Omental fat pad (tissue), 4 donors: Measurements from ENCODE around the gene CDC23. TPM values are rescaled to one million over a fixed set of nuclear protein-coding genes. Genes with fewer than 3 reads are reported as not detected.

Experiments used
- ATAC-seq: fragments of 150-250 bp; one replicate; pipeline ENCODE4 v1.9.1; 2016; ENCODE audit warnings: mild to moderate bottlenecking, moderate library complexity; ENCODE audit not compliant: low FRiP score
- DNase-seq: peaks from one replicate; pipeline ENCODE4 v3.0.0-alpha.2; 2019; ENCODE audit warnings: low spot score
- CTCF ChIP-seq, 3 donors: fragments of 450-650 bp; IDR thresholded peaks; one replicate each; pipeline ENCODE4 v1.5.1; 2016 to 2017; ENCODE audit warnings: antibody characterized with exemption in 3 of 3, mild to moderate bottlenecking in 3 of 3, moderate library complexity in 2 of 3
- total RNA-seq, 4 donors: library from RNA; depleted of rRNA; stranded (reverse); fragments of >200 nt; gene quantifications; one replicate each; pipeline ENCODE4 v1.1.0, GENCODE V29; 2016

Gene CDC23
- total RNA-seq, 4 donors from 2014 or later, result 11.6 to 16.3 (median 14.5) TPM

DNA sequence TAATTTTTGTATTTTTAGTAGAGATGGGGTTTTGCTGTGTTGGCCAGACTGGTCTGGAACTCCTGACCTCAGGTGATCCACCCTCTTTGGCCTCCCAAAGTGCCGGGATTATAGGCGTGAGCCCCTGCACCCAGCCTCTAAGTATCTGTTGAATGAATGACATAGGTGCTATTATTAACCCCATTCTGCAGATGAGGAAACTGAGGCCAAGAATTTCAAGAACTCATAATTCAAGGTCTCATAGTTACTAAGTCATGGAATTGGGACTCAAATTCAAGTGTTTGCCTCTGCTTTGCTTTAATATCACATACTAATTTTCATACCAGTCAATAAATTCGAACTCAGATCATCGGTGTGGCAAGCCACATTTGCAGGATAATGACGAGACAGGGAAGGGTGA lies 32.3 kb downstream of the CDC23 start:
- TF ChIP-seq CTCF (IDR thresholded peaks at IDR 0.05), result no peak
- ATAC-seq, result no peak
- no peak for DNase-seq

GRCh38 chr5:138180183-138180782 lies 32.8 kb downstream of the CDC23 start:
- DNase-seq, result no peak
- no peak for ATAC-seq
- TF ChIP-seq CTCF (IDR thresholded peaks at IDR 0.05), result no peak

DNA sequence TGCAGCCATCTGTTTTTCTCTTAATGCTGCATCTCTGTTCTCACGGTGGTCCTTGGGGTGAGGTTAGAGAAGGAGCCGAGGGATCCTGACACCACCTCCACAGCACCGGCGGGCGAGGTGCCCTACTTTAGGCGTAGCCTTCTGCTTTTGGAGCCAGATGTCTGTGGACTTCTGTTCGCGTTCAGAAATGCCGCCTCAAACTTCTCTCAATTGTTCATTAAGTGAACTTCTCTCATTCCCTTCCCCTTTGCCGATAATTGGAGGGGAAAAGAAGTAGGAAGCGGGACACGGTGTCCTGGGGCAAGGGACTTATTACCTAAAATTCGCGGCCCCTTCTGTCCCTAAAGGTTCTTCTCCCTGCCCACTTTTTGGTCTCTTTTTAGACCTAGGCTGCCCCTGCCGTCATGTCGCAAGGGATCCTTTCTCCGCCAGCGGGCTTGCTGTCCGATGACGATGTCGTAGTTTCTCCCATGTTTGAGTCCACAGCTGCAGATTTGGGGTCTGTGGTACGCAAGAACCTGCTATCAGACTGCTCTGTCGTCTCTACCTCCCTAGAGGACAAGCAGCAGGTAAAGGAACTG lies 33.8 kb downstream of the CDC23 start:
- no peak for ATAC-seq
- TF ChIP-seq CTCF (IDR thresholded peaks at IDR 0.05), result no peak
- no peak for DNase-seq

DNA sequence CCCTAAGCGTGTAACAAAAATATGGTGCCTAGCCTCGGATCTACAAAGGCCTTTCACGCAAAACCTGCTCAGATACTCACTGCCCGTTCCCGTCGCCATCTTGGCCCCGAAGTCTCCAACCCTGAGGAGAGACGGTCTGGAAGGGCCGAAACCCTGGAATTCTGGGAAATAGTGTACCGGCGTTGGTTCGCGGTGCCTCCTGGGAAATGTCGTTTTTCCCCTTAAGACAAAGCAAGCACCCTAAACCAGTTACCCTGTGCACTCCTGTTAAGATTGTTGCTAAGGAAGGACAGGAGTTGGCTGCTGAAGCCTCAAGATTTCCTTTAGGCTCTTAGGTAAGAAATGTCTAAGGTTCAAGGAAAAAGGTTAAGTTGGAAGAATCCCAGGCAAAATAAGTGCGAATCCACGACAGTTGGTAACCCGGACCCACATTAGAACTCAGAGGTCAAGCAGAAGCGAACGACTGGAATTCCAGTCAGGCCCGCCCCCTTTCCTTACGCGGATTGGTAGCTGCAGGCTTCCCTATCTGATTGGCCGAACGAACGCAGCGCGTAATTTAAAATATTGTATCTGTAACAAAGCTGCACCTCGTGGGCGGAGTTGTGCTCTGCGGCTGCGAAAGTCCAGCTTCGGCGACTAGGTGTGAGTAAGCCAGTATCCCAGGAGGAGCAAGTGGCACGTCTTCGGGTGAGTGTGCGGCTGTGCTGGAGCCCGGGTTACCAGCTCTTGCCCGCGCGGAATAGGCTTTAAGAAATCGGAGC lies 34.4 kb downstream of the CDC23 start, which contains the start of the genes BRD8 and KIF20A:
Gene BRD8 (minus strand): TSS at position 115 of the 761 bp plus-strand sequence. CDS start 16 bp downstream, at position 99.
Gene KIF20A (plus strand): TSS at position 597 of the 761 bp plus-strand sequence. CDS start 569 bp downstream, outside the sequence.
- DNase-seq (peak; percentile 94), ATAC-seq (peak; percentile 96)
- TF ChIP-seq CTCF (IDR thresholded peaks at IDR 0.05), result no peak

DNA sequence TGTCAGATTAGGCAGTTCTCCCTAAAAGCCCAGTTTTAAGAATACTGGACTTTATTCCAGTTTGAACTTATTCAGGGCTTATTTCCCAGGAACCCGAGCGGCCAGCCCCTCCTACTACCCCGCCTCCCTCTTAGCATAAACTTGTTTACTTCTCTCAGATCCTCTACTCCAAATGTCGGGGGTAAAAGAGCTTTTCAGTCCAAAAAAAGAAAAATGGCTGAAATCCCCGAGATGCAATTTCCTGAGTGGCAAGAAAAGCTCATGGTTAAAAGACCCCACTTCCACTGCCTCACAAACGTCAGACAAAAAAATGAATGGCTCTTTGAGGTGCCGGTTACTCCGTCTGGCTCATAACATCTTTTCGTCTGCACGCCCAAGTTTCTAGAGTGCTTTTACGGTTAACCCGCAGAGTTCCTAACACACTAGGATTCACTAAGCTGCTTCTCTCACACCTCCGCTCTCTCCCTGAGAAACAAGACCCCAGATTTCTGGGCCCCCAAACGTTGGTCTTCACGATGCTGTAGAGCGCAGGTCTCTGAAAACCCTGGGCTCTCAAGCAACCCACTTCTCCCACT lies 35.1 kb downstream of the CDC23 start:
- no peak for TF ChIP-seq CTCF (IDR thresholded peaks at IDR 0.05)
- ATAC-seq, result no peak
- no peak for DNase-seq

DNA sequence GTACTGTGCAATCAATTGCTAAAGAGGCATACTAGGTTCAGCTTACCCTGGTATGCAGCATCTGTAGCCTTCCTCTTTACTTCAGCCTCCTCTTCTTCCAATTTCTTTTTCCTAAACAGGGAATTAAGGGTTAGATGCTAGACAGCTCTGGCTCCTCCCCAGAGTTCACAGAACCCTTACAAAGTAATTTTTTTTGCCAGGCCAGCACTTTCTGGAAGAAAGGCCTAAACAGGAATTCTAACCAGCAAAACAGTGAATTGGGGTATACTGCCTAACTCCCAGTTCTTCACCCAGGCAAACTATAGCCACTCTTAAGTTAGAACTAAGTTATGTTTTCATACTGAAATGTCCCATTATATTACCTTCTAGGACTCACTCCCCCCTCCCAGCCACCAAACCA lies 42.8 kb downstream of the CDC23 start:
- DNase-seq (no peak), ATAC-seq (no peak)
- no peak for TF ChIP-seq CTCF (IDR thresholded peaks at IDR 0.05)
